ENCODE measurements around the gene DLGAP1.

The DLGAP1 gene

DNA sequence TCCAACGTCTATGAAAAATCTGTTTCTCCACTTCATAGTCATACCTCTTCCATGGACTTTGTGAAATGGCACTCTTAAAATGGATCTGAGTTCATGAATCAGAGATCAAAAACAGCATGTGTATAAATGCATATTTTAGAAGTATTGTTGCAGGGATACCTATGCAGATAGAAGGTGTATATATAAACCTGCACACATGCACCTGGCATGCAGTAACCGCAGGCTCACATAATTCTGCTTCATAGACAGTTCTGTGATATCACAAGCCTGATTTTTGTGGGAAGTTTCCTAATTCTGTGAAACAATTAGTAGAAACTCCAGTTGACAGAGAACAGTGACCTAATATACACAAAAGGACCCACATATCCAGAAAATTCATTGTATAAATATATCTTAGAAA, 583.4 kb downstream of the DLGAP1 start:
- TF ChIP-seq, protein P1, sequence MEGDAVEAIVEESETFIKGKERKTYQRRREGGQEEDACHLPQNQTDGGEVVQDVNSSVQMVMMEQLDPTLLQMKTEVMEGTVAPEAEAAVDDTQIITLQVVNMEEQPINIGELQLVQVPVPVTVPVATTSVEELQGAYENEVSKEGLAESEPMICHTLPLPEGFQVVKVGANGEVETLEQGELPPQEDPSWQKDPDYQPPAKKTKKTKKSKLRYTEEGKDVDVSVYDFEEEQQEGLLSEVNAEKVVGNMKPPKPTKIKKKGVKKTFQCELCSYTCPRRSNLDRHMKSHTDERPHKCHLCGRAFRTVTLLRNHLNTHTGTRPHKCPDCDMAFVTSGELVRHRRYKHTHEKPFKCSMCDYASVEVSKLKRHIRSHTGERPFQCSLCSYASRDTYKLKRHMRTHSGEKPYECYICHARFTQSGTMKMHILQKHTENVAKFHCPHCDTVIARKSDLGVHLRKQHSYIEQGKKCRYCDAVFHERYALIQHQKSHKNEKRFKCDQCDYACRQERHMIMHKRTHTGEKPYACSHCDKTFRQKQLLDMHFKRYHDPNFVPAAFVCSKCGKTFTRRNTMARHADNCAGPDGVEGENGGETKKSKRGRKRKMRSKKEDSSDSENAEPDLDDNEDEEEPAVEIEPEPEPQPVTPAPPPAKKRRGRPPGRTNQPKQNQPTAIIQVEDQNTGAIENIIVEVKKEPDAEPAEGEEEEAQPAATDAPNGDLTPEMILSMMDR (IDR thresholded peaks at IDR 0.05; ENCODE audit: poor library complexity, severe bottlenecking), result no peak
- no peak overlapping the region for H3K4me3 ChIP-seq (ENCODE audit: severe bottlenecking)

DNA sequence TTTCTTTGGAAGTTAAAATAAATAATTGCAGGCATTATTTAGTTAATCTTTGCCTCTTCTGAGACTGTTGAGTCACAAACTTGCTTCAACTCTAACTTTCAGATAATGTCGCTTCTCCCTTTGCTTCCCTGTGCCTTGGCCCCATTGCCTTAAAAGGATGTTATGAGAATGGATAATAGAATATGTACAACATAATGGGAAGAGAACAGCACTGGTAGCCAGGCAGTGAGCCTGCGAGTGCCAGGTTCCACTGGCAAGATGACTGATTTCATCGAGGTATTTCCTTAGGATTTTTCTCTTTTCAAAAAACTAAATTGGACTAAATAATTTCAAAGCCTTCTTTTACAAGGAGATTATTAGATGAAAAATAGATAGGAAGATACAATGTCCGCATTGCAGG, 584.2 kb downstream of the DLGAP1 start:
- H3K27me3 ChIP-seq (ENCODE audit: insufficient read depth, poor library complexity, severe bottlenecking), result no peaks in the 10 kb centered on the region
- TF ChIP-seq, protein P1 (IDR thresholded peaks at IDR 0.05; ENCODE audit: poor library complexity, severe bottlenecking), result no peak
- no peak overlapping the region for H3K4me3 ChIP-seq (ENCODE audit: severe bottlenecking)
- H3K36me3 ChIP-seq (ENCODE audit: low read depth), result no peaks in the 10 kb centered on the region
- ATAC-seq (ENCODE audit: low read depth), result no peak
- no peaks in the 10 kb centered on the region for H3K9me3 ChIP-seq (ENCODE audit: severe bottlenecking)
- DNase-seq (ENCODE audit: low spot score), result no peak
- no peak overlapping the region for H3K27ac ChIP-seq (ENCODE audit: poor library complexity, severe bottlenecking)
- H3K4me1 ChIP-seq (ENCODE audit: insufficient read depth, poor library complexity, severe bottlenecking), result no peaks in the 10 kb centered on the region

More for the DNA sequence above, 583.4 kb downstream of the DLGAP1 start:
- ATAC-seq (ENCODE audit: low read depth) (no peak), DNase-seq (ENCODE audit: low spot score) (no peak)
- Histone ChIP-seq H3K9me3 (ENCODE audit: severe bottlenecking) (no peaks in the 10 kb centered on the region), H3K36me3 (ENCODE audit: low read depth) (no peaks in the 10 kb centered on the region), H3K27me3 (ENCODE audit: insufficient read depth, poor library complexity, severe bottlenecking) (no peaks in the 10 kb centered on the region), H3K4me1 (ENCODE audit: insufficient read depth, poor library complexity, severe bottlenecking) (no peaks in the 10 kb centered on the region), H3K27ac (ENCODE audit: poor library complexity, severe bottlenecking) (no peak overlapping the region)

DNA sequence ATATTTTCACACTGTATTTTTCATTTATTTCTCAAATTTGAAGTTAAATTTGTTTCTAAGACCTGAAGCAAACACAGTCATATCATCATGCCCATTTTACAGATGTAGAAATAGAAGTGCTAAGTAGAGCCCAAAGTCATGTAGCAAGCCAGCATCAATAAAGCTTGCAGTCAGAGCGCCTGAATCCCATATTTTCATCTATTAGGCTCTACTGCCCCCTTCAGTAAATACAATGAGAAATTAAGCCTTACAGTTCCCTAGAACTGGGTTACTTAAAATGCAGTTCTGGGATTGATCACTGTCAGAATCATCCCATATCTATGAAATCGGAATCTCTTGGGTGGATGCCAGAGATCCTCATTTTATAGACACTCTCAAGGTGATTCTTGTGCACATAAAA, 585.3 kb downstream of the DLGAP1 start:
- TF ChIP-seq, protein P1 (IDR thresholded peaks at IDR 0.05; ENCODE audit: poor library complexity, severe bottlenecking), result peak; percentile 69
- DNase-seq (ENCODE audit: low spot score), result no peak
- no peaks in the 10 kb centered on the region for H3K9me3 ChIP-seq (ENCODE audit: severe bottlenecking)
- H3K4me3 ChIP-seq (ENCODE audit: severe bottlenecking), result no peak overlapping the region
- peak; percentile 68 for ATAC-seq (ENCODE audit: low read depth)
- H3K4me1 ChIP-seq (ENCODE audit: insufficient read depth, poor library complexity, severe bottlenecking), result no peaks in the 10 kb centered on the region
- no peak overlapping the region for H3K27ac ChIP-seq (ENCODE audit: poor library complexity, severe bottlenecking)
- H3K27me3 ChIP-seq (ENCODE audit: insufficient read depth, poor library complexity, severe bottlenecking), result no peaks in the 10 kb centered on the region
- H3K36me3 ChIP-seq (ENCODE audit: low read depth), result no peaks in the 10 kb centered on the region

DNA sequence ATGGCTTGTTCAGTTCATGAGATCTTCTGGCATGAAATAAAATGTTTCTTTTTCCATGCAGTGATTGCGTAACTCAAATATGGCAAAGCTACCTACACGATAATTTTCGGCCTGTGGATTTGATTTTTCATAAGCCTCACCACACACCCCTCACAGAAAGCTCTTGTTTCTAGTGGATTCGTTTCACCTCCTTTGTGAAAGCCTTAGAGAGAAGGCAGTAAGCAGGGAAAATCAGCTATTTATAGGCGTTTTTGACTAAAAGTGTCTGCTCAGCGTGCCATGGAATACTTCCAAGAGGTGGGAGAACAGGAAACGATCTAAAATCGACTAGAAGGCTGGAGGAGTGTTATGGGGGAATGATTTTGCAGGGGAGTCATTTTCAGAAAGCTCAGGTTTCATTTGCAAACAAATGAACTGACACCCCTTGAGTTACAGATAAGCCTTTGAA, 587.2 kb downstream of the DLGAP1 start:
- H3K4me1 ChIP-seq (ENCODE audit: insufficient read depth, poor library complexity, severe bottlenecking), result no peaks in the 10 kb centered on the region
- H3K9me3 ChIP-seq (ENCODE audit: severe bottlenecking), result no peaks in the 10 kb centered on the region
- H3K36me3 ChIP-seq (ENCODE audit: low read depth), result no peaks in the 10 kb centered on the region
- H3K4me3 ChIP-seq (ENCODE audit: severe bottlenecking), result no peak overlapping the region
- TF ChIP-seq, protein P1 (IDR thresholded peaks at IDR 0.05; ENCODE audit: poor library complexity, severe bottlenecking), result no peak
- no peak overlapping the region for H3K27ac ChIP-seq (ENCODE audit: poor library complexity, severe bottlenecking)
- H3K27me3 ChIP-seq (ENCODE audit: insufficient read depth, poor library complexity, severe bottlenecking), result no peaks in the 10 kb centered on the region
- DNase-seq (ENCODE audit: low spot score) (no peak), ATAC-seq (ENCODE audit: low read depth) (no peak)

DNA sequence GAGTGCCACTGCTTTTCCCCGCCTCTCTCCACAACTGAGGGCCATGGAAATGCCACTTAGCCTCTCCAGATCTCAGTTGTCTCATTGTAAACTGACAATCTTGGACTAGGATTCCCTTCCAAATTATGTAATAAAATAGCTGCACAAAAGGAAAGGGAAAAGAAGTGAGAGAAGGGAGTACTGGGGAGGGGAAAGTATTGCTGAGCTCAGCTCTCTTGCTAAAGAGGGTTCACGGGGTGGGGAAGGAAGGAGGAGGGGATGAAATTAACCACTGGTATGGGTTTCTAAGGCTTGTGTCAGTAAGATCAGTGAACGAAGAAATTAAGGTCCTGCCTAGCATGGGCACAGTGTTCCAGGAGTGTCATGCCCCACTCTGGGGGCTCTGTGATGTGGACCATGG, 587.9 kb downstream of the DLGAP1 start:
- TF ChIP-seq, protein P1 (IDR thresholded peaks at IDR 0.05; ENCODE audit: poor library complexity, severe bottlenecking), result no peak
- ATAC-seq (ENCODE audit: low read depth) (no peak), DNase-seq (ENCODE audit: low spot score) (no peak)
- H3K36me3 ChIP-seq (ENCODE audit: low read depth), result no peaks in the 10 kb centered on the region
- no peaks in the 10 kb centered on the region for H3K9me3 ChIP-seq (ENCODE audit: severe bottlenecking)
- no peak overlapping the region for H3K4me3 ChIP-seq (ENCODE audit: severe bottlenecking)
- no peak overlapping the region for H3K27ac ChIP-seq (ENCODE audit: poor library complexity, severe bottlenecking)
- no peaks in the 10 kb centered on the region for H3K27me3 ChIP-seq (ENCODE audit: insufficient read depth, poor library complexity, severe bottlenecking)
- no peaks in the 10 kb centered on the region for H3K4me1 ChIP-seq (ENCODE audit: insufficient read depth, poor library complexity, severe bottlenecking)

Measured in RWPE2 (cell line).